ENCODE data around the gene DAW1. TPM values are rescaled to one million over a fixed set of nuclear protein-coding genes. Genes with fewer than 3 reads are reported as not detected.

DAW1 gene
- total RNA-seq, 1 donor from 2014 or later, result not detected

GRCh38 chr2:227903381-227903780 lies 31.9 kb downstream of the DAW1 start:
- Histone ChIP-seq H3K36me3 (ENCODE audit: control insufficient read depth, insufficient read depth, low read length) (no peaks in the 10 kb centered on the region), H3K27me3 (ENCODE audit: control insufficient read depth, insufficient read depth, low read length) (no peaks in the 10 kb centered on the region), H3K4me3 (ENCODE audit: low read depth, low read length) (no peak overlapping the region)
- DNase-seq (ENCODE audit: low read depth), result no peak
- TF ChIP-seq CTCF (IDR thresholded peaks at IDR 0.05; ENCODE audit: insufficient read depth, low read length, poor library complexity, severe bottlenecking), result no peak

GRCh38 chr2:227906991-227907390 lies 35.6 kb downstream of the DAW1 start:
- TF ChIP-seq CTCF (IDR thresholded peaks at IDR 0.05; ENCODE audit: insufficient read depth, low read length, poor library complexity, severe bottlenecking), result no peak
- DNase-seq (ENCODE audit: low read depth), result no peak
- Histone ChIP-seq H3K36me3 (ENCODE audit: control insufficient read depth, insufficient read depth, low read length) (no peaks in the 10 kb centered on the region), H3K4me3 (ENCODE audit: low read depth, low read length) (no peak overlapping the region), H3K27me3 (ENCODE audit: control insufficient read depth, insufficient read depth, low read length) (no peaks in the 10 kb centered on the region)

GRCh38 chr2:227908266-227909054 lies 37.0 kb downstream of the DAW1 start:
- no peak for DNase-seq (ENCODE audit: low read depth)
- H3K36me3 ChIP-seq (ENCODE audit: control insufficient read depth, insufficient read depth, low read length), result no peaks in the 10 kb centered on the region
- no peak for TF ChIP-seq CTCF (IDR thresholded peaks at IDR 0.05; ENCODE audit: insufficient read depth, low read length, poor library complexity, severe bottlenecking)

GRCh38 chr2:227914362-227914761 lies 42.9 kb downstream of the DAW1 start:
- Histone ChIP-seq H3K4me3 (ENCODE audit: low read depth, low read length) (no peak overlapping the region), H3K36me3 (ENCODE audit: control insufficient read depth, insufficient read depth, low read length) (no peaks in the 10 kb centered on the region), H3K27me3 (ENCODE audit: control insufficient read depth, insufficient read depth, low read length) (no peaks in the 10 kb centered on the region)
- no peak for TF ChIP-seq CTCF (IDR thresholded peaks at IDR 0.05; ENCODE audit: insufficient read depth, low read length, poor library complexity, severe bottlenecking)
- no peak for DNase-seq (ENCODE audit: low read depth)

More at GRCh38 chr2:227908266-227909054, 37.0 kb downstream of the DAW1 start:
- Histone ChIP-seq H3K4me3 (ENCODE audit: low read depth, low read length) (no peak overlapping the region), H3K27me3 (ENCODE audit: control insufficient read depth, insufficient read depth, low read length) (no peaks in the 10 kb centered on the region)

- TF ChIP-seq CTCF (IDR thresholded peaks at IDR 0.05; ENCODE audit: insufficient read depth, low read length, poor library complexity, severe bottlenecking), result no peak
- DNase-seq (ENCODE audit: low read depth), result no peak
- H3K4me3 ChIP-seq (ENCODE audit: low read depth, low read length), result no peak overlapping the region
- H3K36me3 ChIP-seq (ENCODE audit: control insufficient read depth, insufficient read depth, low read length), result no peaks in the 10 kb centered on the region
- no peaks in the 10 kb centered on the region for H3K27me3 ChIP-seq (ENCODE audit: control insufficient read depth, insufficient read depth, low read length)
Measured at GRCh38 chr2:227921648-227922047, 50.2 kb downstream of the DAW1 start.

- DNase-seq (ENCODE audit: low read depth), result no peak
- no peak for TF ChIP-seq CTCF (IDR thresholded peaks at IDR 0.05; ENCODE audit: insufficient read depth, low read length, poor library complexity, severe bottlenecking)
Measured at GRCh38 chr2:227932001-227932400, 60.6 kb downstream of the DAW1 start.

More at GRCh38 chr2:227932001-227932400, 60.6 kb downstream of the DAW1 start:
- Histone ChIP-seq H3K4me3 (ENCODE audit: low read depth, low read length) (no peak overlapping the region), H3K27me3 (ENCODE audit: control insufficient read depth, insufficient read depth, low read length) (no peaks in the 10 kb centered on the region), H3K36me3 (ENCODE audit: control insufficient read depth, insufficient read depth, low read length) (no peaks in the 10 kb centered on the region)

Measured in kidney epithelial cell (primary cell).